Activated CD4-positive, alpha-beta T cell treated with anti-CD3 and anti-CD28 coated beads, Interleukin-2, amount 10 ng/mL, durations not matched to agents 7 days and 5 days (primary cell): Measurements from ENCODE around the gene RAB21. TPM values are rescaled to one million over a fixed set of nuclear protein-coding genes. Genes with fewer than 3 reads are reported as not detected.
A peak's percentile ranks its signal among the peaks of the same experiment; 100 is the strongest.
"Not testable (repeated sequence)": the region's sequence is repeated elsewhere in the genome, so short reads cannot be mapped to it uniquely, and the experiment has no call there.

Experiments
- CTCF ChIA-PET: fragments of 350-600 bp; sonication (Branson Sonifier 250); formaldehyde crosslinking; loops from one replicate; lab custom pipeline; 2021; ENCODE audit warnings: antibody characterized with exemption; lab: Charles Lee
- POLR2A ChIA-PET: fragments of 350-600 bp; sonication (Branson Sonifier 250); formaldehyde crosslinking; loops from one replicate; lab custom pipeline; 2021; ENCODE audit warnings: antibody characterized with exemption; lab: Charles Lee
- DNase-seq: peaks from one replicate; pipeline ENCODE4 v3.0.0-alpha.2; 2020
- H3K27ac Mint-ChIP-seq: one replicate; pipeline ENCODE4 v1.8.0; 2021; ENCODE audit warnings: mild to moderate bottlenecking, moderate library complexity, mixed read lengths
- H3K27me3 Mint-ChIP-seq: one replicate; pipeline ENCODE4 v1.8.0; 2021; ENCODE audit warnings: mixed read lengths
- H3K36me3 Mint-ChIP-seq: one replicate; pipeline ENCODE4 v1.8.0; 2021; ENCODE audit warnings: low read depth, mixed read lengths
- H3K4me1 Mint-ChIP-seq: one replicate; pipeline ENCODE4 v1.8.0; 2021; ENCODE audit warnings: mixed read lengths
- H3K4me3 Mint-ChIP-seq: one replicate; pipeline ENCODE4 v1.8.0; 2021; ENCODE audit warnings: mild to moderate bottlenecking, moderate library complexity, mixed read lengths
- H3K9me3 Mint-ChIP-seq: one replicate; pipeline ENCODE4 v1.8.0; 2021; ENCODE audit warnings: mixed read lengths
- total RNA-seq, 2 experiments: library from RNA; stranded (reverse); gene quantifications; one replicate each; pipeline ENCODE4 v1.2.3, GENCODE V29; 2021

RAB21 gene
- total RNA-seq, 2 experiments from 2014 or later = 65.5 to 81.7 TPM

DNA sequence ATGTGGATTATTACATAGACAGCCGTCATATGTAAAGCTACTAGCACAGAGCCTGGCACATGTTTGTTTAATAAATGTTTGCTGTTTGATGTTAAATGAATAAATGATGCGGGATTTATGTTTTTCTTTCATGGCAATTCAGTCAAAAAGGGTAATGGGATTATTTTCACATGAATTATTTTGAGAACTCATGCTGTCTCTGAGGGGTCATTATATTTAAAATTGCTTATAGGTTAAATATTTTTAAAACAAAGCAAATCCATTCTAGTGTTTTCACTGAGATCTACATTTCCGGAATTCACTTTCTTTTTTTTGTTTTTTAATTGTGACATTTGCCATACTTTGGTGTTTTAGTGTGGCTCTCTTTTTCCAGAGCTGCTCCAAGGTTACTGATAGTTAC is 5.3 kb downstream of the RAB21 start:
- Mint-ChIP-seq H3K9me3 (peaks cover 42% of the 10 kb centered on the region), H3K4me3 (no peak overlapping the region), H3K27me3 (no peaks in the 10 kb centered on the region), H3K36me3 (peaks cover 69% of the 10 kb centered on the region), H3K27ac (no peak overlapping the region), H3K4me1 (peaks cover 43% of the 10 kb centered on the region)
- no peak for DNase-seq
- POLR2A ChIA-PET = no interaction called here
- CTCF ChIA-PET = interaction anchor here (0.6 to 1.5 kb wide), 2 partner anchors 9 to 35 kb away, joined by 3 to 4 read pairs; no protein-coding TSS in a partner anchor

GRCh38 chr12:71760471-71760870 is 5.8 kb downstream of the RAB21 start:
- Mint-ChIP-seq H3K4me3 (no peak overlapping the region), H3K36me3 (peaks cover 74% of the 10 kb centered on the region), H3K9me3 (peaks cover 46% of the 10 kb centered on the region), H3K4me1 (peaks cover 47% of the 10 kb centered on the region), H3K27me3 (no peaks in the 10 kb centered on the region), H3K27ac (no peak overlapping the region)
- POLR2A ChIA-PET = no interaction called here
- DNase-seq = no peak
- CTCF ChIA-PET = interaction anchor here (0.6 to 1.5 kb wide), 2 partner anchors 9 to 35 kb away, joined by 3 to 4 read pairs; no protein-coding TSS in a partner anchor

GRCh38 chr12:71761354-71761753 is 6.7 kb downstream of the RAB21 start:
- H3K27ac Mint-ChIP-seq, POLR2A ChIA-PET, DNase-seq, H3K27me3 Mint-ChIP-seq, H3K4me3 Mint-ChIP-seq: not testable (repeated sequence)
- Mint-ChIP-seq H3K4me1 (peaks cover 41% of the 10 kb centered on the region), H3K9me3 (peaks cover 50% of the 10 kb centered on the region), H3K36me3 (peaks cover 73% of the 10 kb centered on the region)
- CTCF ChIA-PET = interaction anchor here (1.5 kb wide), 1 partner anchor 10 kb away, joined by 4 read pairs; no protein-coding TSS in a partner anchor

- no peak for DNase-seq
- CTCF ChIA-PET = interaction anchor here (0.5 to 1.0 kb wide), 2 partner anchors 10 to 15 kb away, joined by 3 to 4 read pairs; partner anchors contain the start of gene RAB21
- no peak overlapping the region for H3K27ac Mint-ChIP-seq
- no peaks in the 10 kb centered on the region for H3K27me3 Mint-ChIP-seq
- peaks cover 44% of the 10 kb centered on the region for H3K9me3 Mint-ChIP-seq
- H3K36me3 Mint-ChIP-seq = peaks cover 64% of the 10 kb centered on the region
- no peak overlapping the region for H3K4me3 Mint-ChIP-seq
- H3K4me1 Mint-ChIP-seq = peaks cover 43% of the 10 kb centered on the region
- POLR2A ChIA-PET = no interaction called here
These were observed 9.2 kb downstream of the RAB21 start for GRCh38 chr12:71763677-71764379.

DNA sequence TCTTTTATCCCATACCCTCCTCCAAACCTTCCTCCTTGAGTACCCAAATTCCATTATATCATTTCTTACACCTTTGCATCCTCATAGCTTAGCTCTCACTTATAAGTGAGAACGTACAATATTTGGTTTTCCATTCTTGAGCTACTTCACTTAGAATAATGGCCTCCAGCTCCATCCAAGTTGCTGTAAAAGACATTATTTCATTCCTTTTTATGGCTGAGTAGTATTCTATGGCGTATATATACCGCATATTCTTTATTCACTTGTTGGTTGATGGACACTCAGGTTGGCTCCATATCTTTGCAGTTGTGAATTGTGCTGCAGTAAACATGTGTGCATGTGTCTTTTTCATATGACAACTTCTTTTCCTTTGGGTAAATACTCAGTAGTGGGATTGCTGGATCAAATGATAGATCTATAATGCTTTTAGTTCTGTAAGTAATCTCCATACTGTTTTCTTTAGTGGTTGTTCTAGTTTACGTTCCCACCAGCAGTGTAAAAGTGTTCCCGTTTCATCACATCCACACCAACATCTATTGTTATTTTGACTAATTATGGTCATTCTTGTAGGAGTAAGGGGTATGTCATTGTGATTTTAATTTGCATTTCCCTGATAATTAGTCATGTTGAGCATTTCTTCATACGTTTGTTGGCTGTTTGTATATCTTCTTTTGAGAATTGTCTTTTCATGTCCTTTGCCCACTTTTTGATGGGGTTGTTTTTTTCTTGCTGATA is 10.1 kb downstream of the RAB21 start:
- POLR2A ChIA-PET = no interaction called here
- Mint-ChIP-seq H3K27me3 (no peaks in the 10 kb centered on the region), H3K9me3 (peaks cover 35% of the 10 kb centered on the region), H3K4me1 (peaks cover 39% of the 10 kb centered on the region), H3K27ac (no peak overlapping the region), H3K36me3 (peaks cover 57% of the 10 kb centered on the region), H3K4me3 (no peak overlapping the region)
- CTCF ChIA-PET = interaction anchor here (1.0 kb wide), 1 partner anchor 11 kb away, joined by 4 read pairs; the partner anchor contains the start of gene RAB21
- no peak for DNase-seq

- ChIA-PET CTCF (interaction anchor here (0.5 to 1.6 kb wide), 3 partner anchors 8 to 300 kb away, joined by 3 to 4 read pairs (median 4); no protein-coding TSS in a partner anchor), POLR2A (no interaction called here)
- H3K4me3 Mint-ChIP-seq = no peak overlapping the region
- no peak overlapping the region for H3K27ac Mint-ChIP-seq
- H3K9me3 Mint-ChIP-seq = peaks cover 25% of the 10 kb centered on the region
- no peak for DNase-seq
- H3K27me3 Mint-ChIP-seq = no peaks in the 10 kb centered on the region
- H3K36me3 Mint-ChIP-seq = peaks cover 53% of the 10 kb centered on the region
- peaks cover 28% of the 10 kb centered on the region for H3K4me1 Mint-ChIP-seq
These were observed 11.5 kb downstream of the RAB21 start for GRCh38 chr12:71766202-71766601.

DNA sequence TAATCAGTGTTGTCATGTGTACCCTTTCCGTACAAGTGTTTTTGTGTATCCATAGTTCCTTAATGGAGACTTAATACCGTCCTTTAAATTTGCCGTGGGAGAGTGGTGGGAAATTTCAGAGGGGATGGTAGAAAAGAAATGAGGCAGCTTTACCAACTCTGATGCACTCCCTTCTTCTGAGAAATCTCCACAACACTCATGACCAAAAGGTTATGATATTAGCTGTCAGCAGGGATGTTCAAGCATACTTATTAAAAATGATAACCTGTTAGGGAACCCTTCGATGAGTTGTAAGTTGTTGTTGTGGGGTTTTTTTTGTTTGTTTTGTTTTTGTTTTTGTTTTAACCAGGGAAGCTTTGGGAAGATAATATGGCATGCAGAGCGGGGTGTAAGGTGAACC is 12.5 kb downstream of the RAB21 start:
- Mint-ChIP-seq H3K9me3 (peaks cover 25% of the 10 kb centered on the region), H3K4me1 (peaks cover 28% of the 10 kb centered on the region), H3K4me3 (no peak overlapping the region), H3K27me3 (no peaks in the 10 kb centered on the region), H3K36me3 (peaks cover 59% of the 10 kb centered on the region), H3K27ac (no peak overlapping the region)
- no peak for DNase-seq
- CTCF ChIA-PET = interaction anchor here (1.2 to 1.6 kb wide), 3 partner anchors 9 to 13 kb away, joined by 3 to 4 read pairs (median 3); no protein-coding TSS in a partner anchor
- POLR2A ChIA-PET = interaction anchor here (0.6 kb wide), 1 partner anchor 158 kb away, joined by 4 read pairs; no protein-coding TSS in a partner anchor

DNA sequence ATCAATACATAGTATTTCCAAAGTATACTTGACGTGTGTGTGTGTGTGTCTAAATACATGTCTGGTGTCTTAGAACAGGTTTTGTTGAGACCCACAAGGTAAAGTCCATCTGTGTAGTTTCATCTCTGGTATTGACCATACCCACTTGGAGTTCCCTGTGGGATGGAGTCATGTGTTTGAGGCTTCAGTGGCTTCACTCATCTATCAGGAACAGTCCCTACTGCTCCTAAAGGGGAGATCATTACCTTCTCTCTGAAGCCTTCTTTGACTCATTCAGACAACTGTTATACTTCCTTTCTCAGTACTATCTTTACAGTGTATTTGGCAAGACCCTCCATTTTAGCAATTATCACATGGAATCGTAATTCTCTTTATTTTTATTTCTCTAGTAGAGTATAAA is 14.2 kb downstream of the RAB21 start:
- H3K4me1 Mint-ChIP-seq = peaks cover 25% of the 10 kb centered on the region
- ChIA-PET CTCF (no interaction called here), POLR2A (no interaction called here)
- no peaks in the 10 kb centered on the region for H3K27me3 Mint-ChIP-seq
- H3K27ac Mint-ChIP-seq = no peak overlapping the region
- no peak for DNase-seq
- no peak overlapping the region for H3K4me3 Mint-ChIP-seq
- H3K9me3 Mint-ChIP-seq = peaks cover 19% of the 10 kb centered on the region
- H3K36me3 Mint-ChIP-seq = peaks cover 58% of the 10 kb centered on the region

GRCh38 chr12:71771069-71771468 is 16.4 kb downstream of the RAB21 start:
- H3K27me3 Mint-ChIP-seq = no peaks in the 10 kb centered on the region
- H3K4me3 Mint-ChIP-seq = no peak overlapping the region
- H3K27ac Mint-ChIP-seq = no peak overlapping the region
- CTCF ChIA-PET = no interaction called here
- no peak for DNase-seq
- POLR2A ChIA-PET = no interaction called here
- H3K9me3 Mint-ChIP-seq = peaks cover 5% of the 10 kb centered on the region
- peaks cover 48% of the 10 kb centered on the region for H3K36me3 Mint-ChIP-seq
- H3K4me1 Mint-ChIP-seq = peaks cover 15% of the 10 kb centered on the region

- no peaks in the 10 kb centered on the region for H3K9me3 Mint-ChIP-seq
- ChIA-PET POLR2A (no interaction called here), CTCF (no interaction called here)
- H3K27me3 Mint-ChIP-seq = no peaks in the 10 kb centered on the region
- H3K4me3 Mint-ChIP-seq = no peak overlapping the region
- H3K36me3 Mint-ChIP-seq = peaks cover 40% of the 10 kb centered on the region
- H3K27ac Mint-ChIP-seq = no peak overlapping the region
- no peak for DNase-seq
- H3K4me1 Mint-ChIP-seq = peaks cover 9% of the 10 kb centered on the region
These were observed 18.1 kb downstream of the RAB21 start for GRCh38 chr12:71772735-71773134.

DNA sequence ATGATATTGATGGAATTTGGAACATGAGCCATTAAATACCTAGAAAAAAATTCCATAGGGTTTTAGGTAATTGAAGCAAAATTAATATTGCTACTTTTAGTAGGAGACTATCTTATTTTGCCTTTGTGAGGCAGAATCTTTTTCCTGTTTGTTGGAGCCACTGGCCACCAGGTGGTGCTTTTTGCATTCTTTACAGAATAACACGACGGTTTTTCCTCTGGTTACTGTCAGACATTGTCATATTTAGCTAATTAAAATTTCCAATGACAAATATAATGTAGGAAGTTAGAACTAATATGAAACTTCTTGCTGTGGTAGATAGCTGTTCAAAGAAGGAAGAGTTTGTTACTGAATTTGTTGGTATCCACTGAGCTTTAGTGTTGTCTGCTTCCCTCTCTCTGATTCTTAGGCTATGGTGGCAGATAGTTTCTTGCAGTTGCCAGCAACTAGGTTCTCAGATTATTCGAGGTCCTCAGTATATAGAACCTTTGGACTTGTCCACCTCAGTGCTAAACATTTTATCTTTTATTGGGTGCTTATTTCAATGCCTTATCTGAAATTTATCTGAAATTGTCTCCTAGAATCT is 25.7 kb downstream of the RAB21 start:
- Mint-ChIP-seq H3K4me3 (no peak overlapping the region), H3K9me3 (no peaks in the 10 kb centered on the region), H3K36me3 (peaks cover 14% of the 10 kb centered on the region), H3K27me3 (no peaks in the 10 kb centered on the region), H3K4me1 (peaks cover 4% of the 10 kb centered on the region), H3K27ac (peak overlapping the region; percentile 31)
- ChIA-PET POLR2A (interaction anchor here (0.7 kb wide), 1 partner anchor 66 kb away, joined by 3 read pairs; no protein-coding TSS in a partner anchor), CTCF (interaction anchor here (0.7 to 2.5 kb wide), 9 partner anchors 9 to 70 kb away, joined by 3 to 10 read pairs (median 3); partner anchors contain the start of gene RAB21)
- peak; percentile 55 for DNase-seq

DNA sequence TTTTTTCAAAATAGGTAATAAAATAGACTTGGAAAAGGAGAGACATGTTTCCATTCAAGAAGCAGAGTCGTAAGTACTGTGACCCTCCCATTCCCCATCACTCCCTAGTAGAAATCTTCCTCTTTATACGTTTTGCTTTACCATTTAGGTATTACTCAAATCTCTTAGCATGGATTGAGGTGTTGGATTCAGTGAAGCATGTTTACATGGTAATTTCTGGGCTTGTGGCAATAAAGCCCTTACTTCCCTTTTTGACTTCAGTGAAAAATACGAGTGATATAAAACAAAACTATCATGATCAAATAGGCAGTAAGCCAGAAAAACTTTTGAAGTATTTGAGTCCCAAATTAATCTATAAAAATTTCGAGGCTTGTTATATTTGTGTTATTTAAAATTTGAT is 27.4 kb downstream of the RAB21 start:
- ChIA-PET POLR2A (no interaction called here), CTCF (no interaction called here)
- Mint-ChIP-seq H3K9me3 (no peaks in the 10 kb centered on the region), H3K4me3 (no peak overlapping the region), H3K27me3 (no peaks in the 10 kb centered on the region), H3K4me1 (peaks cover 9% of the 10 kb centered on the region), H3K27ac (no peak overlapping the region), H3K36me3 (peaks cover 22% of the 10 kb centered on the region)
- DNase-seq = no peak
